NB4 (cell line): Measurements from ENCODE around the gene AFG1L.

Experiments used
- MAX ChIP-seq: IDR thresholded peaks from 2 replicates; pipeline ENCODE4 v1.6.1; 2011; ENCODE audit warnings: low read depth, low read length
- POLR2A ChIP-seq: IDR thresholded peaks from 2 replicates; pipeline ENCODE4 v1.6.1; 2011; ENCODE audit warnings: mild to moderate bottlenecking; ENCODE audit not compliant: insufficient read length; ENCODE audit errors: extremely low read depth

- TF ChIP-seq POLR2A (no peak), MAX (no peak)
Measured at GRCh38 chr6:108566406-108566805, 271.6 kb downstream of the AFG1L start.
